GM10266 (cell line): ENCODE measurements around the gene GPX7.

Source experiments
- DNase-seq: peaks from one replicate; pipeline ENCODE4 v3.0.0; 2012; ENCODE audit errors: extremely low spot score
- CTCF ChIP-seq: IDR thresholded peaks from 2 replicates; pipeline ENCODE4 v1.5.1; 2012; ENCODE audit warnings: mild to moderate bottlenecking, low read depth; ENCODE audit not compliant: control insufficient read depth, insufficient read depth; ENCODE audit errors: missing control alignments

Gene GPX7

GRCh38 chr1:52654063-52654462 lies 51.9 kb downstream of the GPX7 start:
- no peak for DNase-seq
- TF ChIP-seq CTCF = no peak

GRCh38 chr1:52657702-52658101 lies 55.5 kb downstream of the GPX7 start:
- no peak for DNase-seq
- TF ChIP-seq CTCF = no peak
